Fibroblast of lung (primary cell): ENCODE data around the gene C1QTNF9B.

Source experiments
- CTCF ChIP-seq, 2 donors: IDR thresholded peaks in 1 of 2; conservative IDR thresholded peaks in 1 of 2; 1 replicate in 1 of 2; 2 replicates in 1 of 2; pipeline ENCODE4 v1.5.1; 2011 to 2012; ENCODE audit warnings: low read length in 2 of 2, control low read depth in 1 of 2, inconsistent platforms in 1 of 2, low read depth in 1 of 2, mild to moderate bottlenecking in 1 of 2
- EZH2 ChIP-seq: IDR thresholded peaks from 2 replicates; pipeline ENCODE4 v1.5.1; 2012; ENCODE audit warnings: low read length, control low read depth, mild to moderate bottlenecking; ENCODE audit errors: missing control alignments

- peak; percentile 48 to 61 for TF ChIP-seq CTCF (conservative IDR thresholded peaks at IDR 0.05 in 1 of 2, IDR thresholded peaks at IDR 0.05 in 1 of 2; ENCODE audit: low read depth in 1 of 2, low read length in 2 of 2)
- TF ChIP-seq EZH2, result no peak
Measured at GRCh38 chr13:23876265-23876664, 21.0 kb downstream of the C1QTNF9B start.
